Right renal pelvis (tissue), 4 donors: ENCODE data around the gene MARVELD1. TPM values are rescaled to one million over a fixed set of nuclear protein-coding genes. Genes with fewer than 3 reads are reported as not detected.

Experiments used
- DNase-seq, 4 donors: peaks; one replicate each; pipeline ENCODE4 v3.0.0-alpha.2; 2013; ENCODE audit warnings: low read depth in 4 of 4, low spot score in 3 of 4, missing footprints in 1 of 4
- polyA plus RNA-seq, 4 donors: library from polyadenylated mRNA; unstranded; fragments of 120-200 nt; gene quantifications; one replicate each; pipeline ENCODE4 v1.2.1, GENCODE V29; 2013; ENCODE audit not compliant: insufficient read length in 4 of 4

Gene MARVELD1
- polyA plus RNA-seq, 4 donors, result 48.2 to 55.3 (median 51.1) TPM

- DNase-seq, result no peak
Measured at GRCh38 chr10:97752956-97753355, 39.4 kb downstream of the MARVELD1 start.

DNA sequence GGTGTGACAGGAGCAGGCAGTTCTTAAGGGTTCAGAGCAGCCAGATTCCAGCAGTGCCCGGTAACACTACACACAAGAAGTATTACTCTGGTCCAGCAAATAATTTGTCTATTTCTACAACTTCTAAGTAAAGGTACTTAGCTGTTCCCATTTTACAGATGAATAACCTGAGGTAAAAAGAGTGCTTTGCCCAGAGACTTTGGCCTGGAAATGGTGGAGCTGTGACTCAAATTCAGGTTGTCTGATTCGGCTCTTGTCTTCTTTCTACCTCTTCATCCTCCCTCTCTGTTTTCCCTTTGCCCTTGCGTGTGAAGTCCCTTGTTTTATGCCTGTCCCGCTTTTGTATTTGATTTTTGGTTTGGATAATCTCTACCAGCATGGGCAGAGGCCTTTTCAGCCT is 41.2 kb downstream of the MARVELD1 start:
- no peak for DNase-seq

- DNase-seq, result no peak
Measured at GRCh38 chr10:97755718-97756117, 42.2 kb downstream of the MARVELD1 start.

GRCh38 chr10:97757471-97757870 is 43.9 kb downstream of the MARVELD1 start:
- DNase-seq, result no peak

DNA sequence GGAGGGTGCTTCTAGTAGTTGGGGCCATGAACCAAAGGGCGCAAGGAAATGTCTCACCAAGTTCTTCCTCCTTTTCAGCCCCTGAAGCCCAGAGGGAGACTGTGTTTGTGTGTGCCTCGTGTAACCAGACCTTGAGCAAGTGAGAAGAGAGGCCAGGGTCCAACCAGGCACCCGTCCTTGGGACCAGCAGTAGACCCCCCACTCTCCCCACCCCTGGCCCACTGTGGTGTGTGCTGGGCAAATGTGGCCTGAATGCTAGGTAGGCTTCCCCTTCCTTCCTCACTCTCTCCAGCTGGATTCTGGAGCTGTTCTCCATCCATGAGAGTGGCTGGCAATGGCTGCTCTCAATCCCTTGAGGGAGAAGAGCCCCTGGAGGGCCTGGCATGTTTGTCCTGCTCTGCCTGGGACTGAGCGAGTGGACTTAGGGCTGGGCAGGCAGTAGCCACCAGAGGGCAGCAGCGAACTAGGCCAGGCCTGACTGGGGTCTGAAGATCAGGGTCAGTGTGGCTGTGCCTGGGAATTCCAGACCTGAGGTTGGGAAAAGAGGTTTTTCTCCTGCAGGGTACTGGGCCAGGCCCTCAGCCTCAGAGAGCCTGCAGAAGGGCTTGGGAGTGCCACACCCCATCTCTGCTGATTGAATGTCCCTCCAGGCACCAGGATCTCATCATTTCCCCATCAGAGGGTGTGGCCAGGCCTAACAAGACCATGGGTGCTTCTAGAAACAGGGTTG is 45.8 kb downstream of the MARVELD1 start:
- peak in 2 of 4 donors; percentile 42 to 50 for DNase-seq

- DNase-seq, result no peak
Measured at GRCh38 chr10:97759946-97760345, 46.4 kb downstream of the MARVELD1 start.

DNA sequence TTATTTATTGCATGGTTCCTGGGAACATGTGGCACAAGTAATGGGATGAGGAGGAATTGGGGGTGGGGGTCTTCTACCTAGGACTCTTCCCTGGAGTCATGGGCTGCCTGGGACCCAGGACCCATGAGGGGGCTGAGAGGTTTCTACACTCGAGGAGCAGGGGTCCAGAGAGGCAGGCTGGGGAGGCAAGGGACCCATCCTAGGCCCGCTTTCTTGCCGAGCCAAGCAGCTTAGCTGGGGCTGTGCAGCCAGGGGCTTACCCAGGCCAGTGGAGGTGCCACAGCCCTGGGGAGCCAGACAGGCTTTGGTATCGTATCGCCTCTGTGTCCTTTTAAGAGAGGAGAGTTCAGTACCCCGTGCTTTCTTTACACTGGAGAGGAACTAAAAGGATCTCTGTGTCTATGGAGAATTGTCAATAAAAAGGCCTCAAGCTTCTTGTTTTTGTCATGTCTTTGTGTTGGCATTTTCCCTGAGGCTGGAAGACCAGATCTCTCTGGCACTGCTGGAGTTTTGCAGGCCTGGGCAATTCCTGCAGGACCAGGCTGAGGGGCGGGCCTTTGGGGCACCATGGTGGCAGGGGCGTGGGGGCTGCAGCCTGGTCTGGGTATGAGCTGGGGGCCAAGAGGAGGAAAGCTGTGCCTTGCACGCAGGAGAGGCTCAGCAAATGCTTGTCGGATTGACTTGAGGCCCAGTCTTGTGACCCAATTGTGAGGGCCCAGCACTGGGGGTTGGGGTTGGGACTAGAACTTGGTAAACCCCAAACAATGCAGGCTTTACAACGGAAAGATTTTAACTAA is 47.1 kb downstream of the MARVELD1 start:
- DNase-seq, result no peak

DNA sequence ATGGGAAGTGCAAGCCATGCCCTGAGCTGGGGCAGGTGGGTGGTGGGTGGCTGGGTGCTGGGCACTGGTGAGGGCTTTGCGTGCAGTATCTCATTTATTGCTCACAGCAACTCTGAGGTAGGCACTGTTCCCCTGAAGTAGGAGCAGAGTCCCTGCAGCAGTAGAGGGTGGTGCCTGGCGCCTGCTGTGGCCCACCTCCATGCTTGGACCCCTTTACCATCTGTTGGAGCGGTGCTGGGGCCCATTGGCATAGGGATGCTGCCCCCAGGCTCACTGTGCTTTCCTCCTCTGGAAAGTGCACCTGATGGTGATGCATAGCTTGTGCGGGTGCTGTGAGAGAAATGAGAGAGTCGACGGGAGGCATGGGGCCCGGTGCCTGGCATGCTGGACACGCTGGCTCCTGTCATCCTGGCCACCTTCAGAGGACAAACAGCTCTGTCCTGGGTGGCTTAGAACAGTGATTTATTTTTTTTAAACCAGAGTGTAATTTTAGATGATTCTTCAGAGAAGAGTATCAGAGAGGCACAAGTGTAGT is 47.9 kb downstream of the MARVELD1 start:
- DNase-seq, result no peak

DNA sequence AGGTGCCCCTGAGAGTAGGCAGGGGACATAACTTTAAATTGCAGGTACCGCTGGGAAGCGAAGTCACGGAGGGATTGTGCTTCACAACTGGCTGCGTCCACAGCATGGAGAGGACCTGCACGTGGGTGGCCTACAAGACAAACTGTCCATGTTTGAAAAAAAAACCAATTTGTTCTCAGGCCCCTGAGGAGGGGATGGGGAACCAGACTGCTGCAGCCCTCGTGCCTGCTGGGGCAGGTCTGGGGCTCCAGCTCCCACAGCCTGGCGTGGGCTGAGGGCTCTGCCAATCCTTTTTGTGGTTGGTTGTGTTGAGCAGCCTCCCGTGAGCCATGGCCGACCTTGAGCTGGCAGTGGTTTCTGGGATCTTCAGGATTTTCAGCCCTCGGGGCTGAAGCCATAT is 48.5 kb downstream of the MARVELD1 start:
- no peak for DNase-seq

DNA sequence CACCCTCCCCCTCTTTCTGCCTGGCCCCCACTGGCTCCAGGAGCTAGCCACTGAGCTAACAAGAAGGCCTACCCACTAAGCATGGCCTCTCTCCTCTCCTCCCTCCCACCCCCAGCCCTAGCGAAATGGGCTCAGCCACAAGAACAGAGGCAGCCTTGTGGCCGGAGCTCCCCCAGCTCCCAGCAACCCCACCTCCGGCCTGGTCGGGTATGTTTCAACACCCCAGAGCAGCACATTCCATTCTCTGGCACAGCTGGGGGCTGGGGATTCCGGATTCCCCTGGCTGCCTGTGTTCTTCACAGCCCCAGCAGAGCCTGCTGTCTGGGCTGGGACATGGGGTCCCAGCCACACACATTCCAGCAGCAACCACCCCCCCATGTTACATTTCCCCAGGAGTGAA is 49.3 kb downstream of the MARVELD1 start:
- DNase-seq, result no peak

GRCh38 chr10:97763411-97763810 is 49.9 kb downstream of the MARVELD1 start:
- no peak for DNase-seq

DNA sequence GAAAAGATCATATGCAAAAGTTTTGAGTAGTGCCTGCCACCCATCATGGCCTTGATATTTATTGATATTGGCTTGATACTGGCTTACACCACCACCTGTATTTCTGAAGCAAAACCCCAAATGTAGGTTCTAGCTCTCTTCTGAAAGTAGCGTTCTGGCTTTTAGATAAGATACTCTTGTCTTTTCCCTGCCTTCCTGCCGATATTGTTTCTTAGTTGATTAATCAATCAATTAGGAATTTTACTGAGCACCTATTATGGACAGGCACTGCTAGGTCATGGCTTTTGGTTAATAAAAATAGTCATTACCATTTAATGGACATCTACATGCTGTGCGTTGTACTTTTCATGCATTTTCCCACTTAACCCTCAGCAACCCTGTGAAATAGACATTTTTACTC is 50.4 kb downstream of the MARVELD1 start:
- no peak for DNase-seq

GRCh38 chr10:97764519-97764931 is 51.0 kb downstream of the MARVELD1 start:
- no peak for DNase-seq

DNA sequence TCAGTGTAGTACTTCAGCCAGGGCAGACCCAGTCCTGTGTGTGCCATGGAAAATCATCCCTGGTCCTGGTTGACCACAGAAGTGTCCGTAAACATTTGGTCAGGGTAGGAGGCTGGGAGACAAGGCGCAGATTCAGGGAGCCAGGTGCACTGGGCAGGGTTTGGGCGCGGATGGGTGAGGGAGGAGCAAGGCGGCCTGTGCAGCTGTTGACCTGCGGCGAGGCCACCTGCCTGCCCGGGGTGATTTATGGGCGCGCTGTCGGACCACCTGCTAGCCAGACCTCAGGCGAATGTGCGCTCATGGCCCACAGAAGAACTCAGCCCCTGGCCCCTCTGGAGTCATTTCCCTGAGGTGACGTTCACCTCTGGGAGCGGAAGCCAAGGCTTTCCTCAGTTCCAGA is 51.7 kb downstream of the MARVELD1 start:
- no peak for DNase-seq

- no peak for DNase-seq
Measured at GRCh38 chr10:97766106-97766810, 52.7 kb downstream of the MARVELD1 start.

DNA sequence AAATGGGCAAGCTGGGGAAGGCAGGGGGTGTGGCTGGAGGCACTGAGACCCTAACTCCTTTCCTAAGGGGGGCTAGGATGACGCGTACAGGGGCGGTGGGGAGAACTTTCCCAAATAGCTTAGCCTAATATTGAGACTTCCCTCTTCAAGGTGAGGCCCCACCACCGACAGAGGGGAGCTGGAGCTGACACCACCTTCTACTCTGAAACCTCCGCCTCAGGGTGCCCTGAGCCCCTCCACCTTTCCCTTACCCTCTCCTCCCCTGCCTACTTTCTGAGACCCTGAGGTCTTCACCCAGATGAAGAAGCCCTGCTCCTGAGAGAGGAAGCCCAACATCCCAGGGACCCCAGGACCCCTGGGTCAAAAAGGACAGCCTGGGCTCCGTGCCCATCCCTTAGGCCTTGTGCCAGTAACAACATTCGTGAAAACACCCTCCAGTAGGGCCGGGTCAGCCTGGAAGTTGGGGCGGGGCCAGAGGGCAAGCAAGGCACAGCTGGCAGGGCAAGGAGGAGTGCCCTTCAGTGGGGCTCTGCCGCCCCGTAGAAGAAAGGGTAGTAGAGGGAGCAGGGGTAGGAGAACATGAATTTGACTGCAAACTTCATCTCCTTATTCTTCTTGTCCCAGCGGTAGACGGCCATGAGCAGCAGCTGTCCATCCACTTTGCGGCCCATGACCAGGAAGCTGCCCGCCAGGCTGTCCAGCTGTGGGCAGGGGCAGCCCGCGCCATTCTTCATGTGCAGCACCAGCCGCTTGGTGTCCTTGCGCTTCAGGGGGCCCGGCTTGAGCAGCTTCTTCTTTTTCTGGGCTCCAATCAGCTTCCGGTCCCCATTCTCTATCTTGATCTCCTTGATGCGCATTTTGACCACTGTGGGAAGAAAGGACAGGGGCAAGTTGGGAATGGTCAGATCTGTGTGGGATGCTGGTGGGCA is 53.7 kb downstream of the MARVELD1 start:
- no peak for DNase-seq
